Lower leg skin (tissue), 4 donors: Measurements from ENCODE around the gene MYCBP2. TPM values are rescaled to one million over a fixed set of nuclear protein-coding genes. Genes with fewer than 3 reads are reported as not detected.

ENCODE experiments used
- DNase-seq, 2 donors: peaks; one replicate each; pipeline ENCODE4 v3.0.0-alpha.2; 2019; ENCODE audit warnings: low spot score in 2 of 2
- H3K4me3 ChIP-seq: fragments of 200-600 bp; sonication (generic); 2 replicates; pipeline ENCODE4 v1.5.1; 2017; ENCODE audit warnings: mild to moderate bottlenecking, low read depth; ENCODE audit not compliant: poor library complexity, severe bottlenecking
- POLR2A ChIP-seq, 2 donors: fragments of 450-650 bp; IDR thresholded peaks; one replicate each; pipeline ENCODE4 v1.6.1; 2016 to 2017; ENCODE audit warnings: antibody characterized with exemption in 2 of 2, mild to moderate bottlenecking in 1 of 2, moderate library complexity in 1 of 2
- WGBS, 2 donors: methylation state at CpG; one replicate each; pipeline ENCODE4 v1.1.5; 2018; 5-methylcytosine and 5-hydroxymethylcytosine counted together
- intact Hi-C: fragments of 100-400 bp; cut with DNase I; formaldehyde crosslinking; loops from one replicate; pipeline ENCODE4 v1.15.0; 2023; ENCODE audit warnings: low total_unique reads
- total RNA-seq, 4 donors: library from RNA; depleted of rRNA; stranded (reverse); fragments of >200 nt; gene quantifications; one replicate each; pipeline ENCODE4 v1.1.0, GENCODE V29; 2016
- TF ChIP-seq, protein P1 (sequence below), 3 donors: fragments of 450-650 bp; IDR thresholded peaks; one replicate each; pipeline ENCODE4 v1.5.1; 2016; ENCODE audit warnings: antibody characterized with exemption in 3 of 3, mild to moderate bottlenecking in 3 of 3, moderate library complexity in 2 of 3

Gene MYCBP2
- total RNA-seq, 4 donors from 2014 or later, result 189 to 242 (median 231) TPM

DNA sequence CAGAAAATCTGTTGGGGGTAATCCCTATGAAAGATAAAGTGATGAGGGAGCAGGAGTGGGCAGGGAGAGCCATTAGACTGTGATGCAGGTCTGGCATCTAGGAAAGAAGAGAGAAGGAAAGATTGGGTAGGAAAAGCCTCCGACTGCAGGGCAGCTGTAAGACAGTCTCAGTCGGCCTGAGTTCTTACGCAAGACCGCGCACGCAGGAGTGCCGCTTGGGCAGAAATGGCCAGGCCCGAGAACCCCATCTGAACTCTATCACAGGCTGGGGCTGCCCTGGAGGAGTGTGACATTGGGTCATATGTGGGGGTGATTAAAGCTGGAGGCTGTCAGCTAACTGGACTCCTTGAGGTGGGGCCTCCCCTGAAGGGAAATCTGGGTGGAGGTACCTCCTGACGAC, 286.1 kb downstream of the MYCBP2 start:
- intact Hi-C loops, result no loop called here
- no peak overlapping the region for H3K4me3 ChIP-seq
- DNase-seq, result no peak
- WGBS, 2 donors, result 89 to 91% methylated on average over 9 of the region's 9 CpGs
- TF ChIP-seq, protein P1, sequence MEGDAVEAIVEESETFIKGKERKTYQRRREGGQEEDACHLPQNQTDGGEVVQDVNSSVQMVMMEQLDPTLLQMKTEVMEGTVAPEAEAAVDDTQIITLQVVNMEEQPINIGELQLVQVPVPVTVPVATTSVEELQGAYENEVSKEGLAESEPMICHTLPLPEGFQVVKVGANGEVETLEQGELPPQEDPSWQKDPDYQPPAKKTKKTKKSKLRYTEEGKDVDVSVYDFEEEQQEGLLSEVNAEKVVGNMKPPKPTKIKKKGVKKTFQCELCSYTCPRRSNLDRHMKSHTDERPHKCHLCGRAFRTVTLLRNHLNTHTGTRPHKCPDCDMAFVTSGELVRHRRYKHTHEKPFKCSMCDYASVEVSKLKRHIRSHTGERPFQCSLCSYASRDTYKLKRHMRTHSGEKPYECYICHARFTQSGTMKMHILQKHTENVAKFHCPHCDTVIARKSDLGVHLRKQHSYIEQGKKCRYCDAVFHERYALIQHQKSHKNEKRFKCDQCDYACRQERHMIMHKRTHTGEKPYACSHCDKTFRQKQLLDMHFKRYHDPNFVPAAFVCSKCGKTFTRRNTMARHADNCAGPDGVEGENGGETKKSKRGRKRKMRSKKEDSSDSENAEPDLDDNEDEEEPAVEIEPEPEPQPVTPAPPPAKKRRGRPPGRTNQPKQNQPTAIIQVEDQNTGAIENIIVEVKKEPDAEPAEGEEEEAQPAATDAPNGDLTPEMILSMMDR (IDR thresholded peaks at IDR 0.05), result no peak
- no peak for TF ChIP-seq POLR2A (IDR thresholded peaks at IDR 0.05)

GRCh38 chr13:77040076-77040475, 286.8 kb downstream of the MYCBP2 start:
- H3K4me3 ChIP-seq, result no peak overlapping the region
- DNase-seq, result no peak
- intact Hi-C loops, result no loop called here
- TF ChIP-seq POLR2A (IDR thresholded peaks at IDR 0.05), result no peak
- TF ChIP-seq, protein P1 (IDR thresholded peaks at IDR 0.05), result no peak
- 95 to 97% methylated on average over 7 of the region's 7 CpGs for WGBS, 2 donors

DNA sequence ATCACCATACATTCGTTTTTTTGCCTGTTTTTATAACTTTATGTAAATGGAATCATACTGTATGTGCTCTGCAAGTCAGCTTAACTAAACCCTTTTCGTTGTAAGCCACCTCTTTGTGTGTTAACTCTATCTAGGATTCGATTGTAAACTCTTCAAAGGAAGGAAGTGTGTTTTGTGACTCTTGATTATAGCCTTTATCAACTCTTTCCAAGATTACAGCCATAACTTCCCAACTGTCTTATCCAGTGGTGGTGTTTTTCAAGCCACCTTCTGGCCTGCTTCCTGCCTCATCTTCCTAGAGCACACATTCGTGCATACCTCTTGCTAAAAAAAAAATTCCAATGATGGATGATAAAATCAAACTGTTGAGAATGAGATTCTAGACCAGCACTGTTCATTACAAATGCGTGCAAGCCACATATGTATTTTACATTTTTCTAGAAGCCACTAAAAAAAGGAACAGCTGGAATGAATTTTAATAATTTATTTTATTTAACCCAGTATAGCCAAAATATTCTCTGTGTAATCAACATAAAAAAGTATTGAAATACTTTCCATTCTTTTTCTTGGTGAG, 287.9 kb downstream of the MYCBP2 start:
- no peak for TF ChIP-seq POLR2A (IDR thresholded peaks at IDR 0.05)
- TF ChIP-seq, protein P1 (IDR thresholded peaks at IDR 0.05), result no peak
- no peak for DNase-seq
- intact Hi-C loops, result no loop called here
- H3K4me3 ChIP-seq, result no peak overlapping the region
- 62 to 66% methylated on average over 5 of the region's 5 CpGs for WGBS, 2 donors

- 86 to 91% methylated on average over 1 of the region's 1 CpG for WGBS, 2 donors
- intact Hi-C loops, result no loop called here
- no peak for DNase-seq
- TF ChIP-seq, protein P1 (IDR thresholded peaks at IDR 0.05), result no peak
- no peak for TF ChIP-seq POLR2A (IDR thresholded peaks at IDR 0.05)
- H3K4me3 ChIP-seq, result no peak overlapping the region
Measured at GRCh38 chr13:77036279-77036678, 290.6 kb downstream of the MYCBP2 start.

DNA sequence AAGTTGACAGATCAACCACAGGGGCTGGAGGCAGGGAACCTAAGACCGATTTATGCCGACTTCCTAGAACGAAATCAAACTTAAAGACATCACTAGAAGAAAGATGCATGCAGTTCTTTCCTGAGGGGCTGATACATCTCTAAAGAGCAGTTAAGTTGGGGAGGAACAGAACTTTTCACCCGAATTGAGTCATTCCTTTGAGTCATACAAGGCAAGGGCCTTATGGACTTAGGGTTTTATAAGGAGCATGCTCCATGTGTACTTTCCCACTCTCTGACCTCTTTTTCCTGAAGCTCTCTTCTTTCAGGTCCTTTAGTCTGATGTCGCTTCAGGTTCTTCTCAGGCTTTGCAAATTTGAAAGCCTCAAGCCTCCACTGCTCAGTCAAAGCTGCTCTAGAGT, 292.0 kb downstream of the MYCBP2 start:
- intact Hi-C loops, result no loop called here

More for the DNA sequence above, 292.0 kb downstream of the MYCBP2 start:
- no peak overlapping the region for H3K4me3 ChIP-seq
- 96% methylated on average over 5 of the region's 5 CpGs for WGBS, 2 donors
- TF ChIP-seq, protein P1 (IDR thresholded peaks at IDR 0.05), result no peak
- no peak for TF ChIP-seq POLR2A (IDR thresholded peaks at IDR 0.05)
- no peak for DNase-seq
